HG03378 (cell line): Measurements from ENCODE around the gene MRPL19.

Experiments
- ATAC-seq: cut with Tn5 transposase; IDR thresholded peaks from one replicate; pipeline ENCODE4 v1.9.1; 2021; ENCODE audit warnings: mild to moderate bottlenecking, moderate library complexity; ENCODE audit not compliant: unreplicated experiment

MRPL19 gene

DNA sequence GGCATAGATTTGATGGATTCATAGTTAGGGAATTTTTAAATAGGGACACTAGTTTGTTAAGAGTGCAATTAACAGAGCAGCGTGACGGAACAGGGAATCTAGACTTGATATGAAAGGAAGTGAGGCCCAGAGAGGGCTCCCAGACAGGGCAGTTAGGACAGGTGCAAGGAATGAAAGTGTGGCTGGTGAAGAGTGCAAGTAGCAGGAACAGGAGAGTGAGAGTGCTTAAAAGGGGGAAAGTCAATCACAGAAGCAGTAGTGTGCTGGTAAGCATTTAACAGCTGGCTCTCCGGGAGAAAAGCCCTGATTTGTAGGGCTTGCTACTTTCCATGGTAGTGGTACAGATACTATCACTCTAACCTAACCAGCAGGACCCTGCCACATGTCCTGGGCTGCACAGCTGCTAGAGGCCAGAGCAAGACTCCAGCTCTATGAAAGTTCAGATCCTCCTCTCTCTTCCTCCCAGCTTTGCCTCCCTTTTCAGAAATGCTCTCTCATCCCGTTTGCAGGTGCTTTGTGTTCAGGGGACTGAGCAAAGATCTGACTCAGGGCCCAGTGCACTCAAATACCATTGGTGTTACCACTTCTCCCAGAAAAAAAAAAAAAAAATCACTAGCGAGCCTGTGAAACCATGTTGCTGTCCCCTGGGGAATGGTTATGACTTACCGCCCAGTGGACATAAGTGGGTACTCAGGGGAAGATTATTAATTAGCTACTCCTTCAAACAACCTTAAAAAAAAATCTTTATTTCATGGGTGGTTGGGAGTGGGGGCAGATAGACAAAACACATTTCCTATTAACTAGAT is 82.2 kb downstream of the MRPL19 start:
- ATAC-seq, result no peak

GRCh38 chr2:75729861-75730260 is 83.3 kb downstream of the MRPL19 start:
- no peak for ATAC-seq

GRCh38 chr2:75736276-75736675 is 89.7 kb downstream of the MRPL19 start:
- no peak for ATAC-seq

DNA sequence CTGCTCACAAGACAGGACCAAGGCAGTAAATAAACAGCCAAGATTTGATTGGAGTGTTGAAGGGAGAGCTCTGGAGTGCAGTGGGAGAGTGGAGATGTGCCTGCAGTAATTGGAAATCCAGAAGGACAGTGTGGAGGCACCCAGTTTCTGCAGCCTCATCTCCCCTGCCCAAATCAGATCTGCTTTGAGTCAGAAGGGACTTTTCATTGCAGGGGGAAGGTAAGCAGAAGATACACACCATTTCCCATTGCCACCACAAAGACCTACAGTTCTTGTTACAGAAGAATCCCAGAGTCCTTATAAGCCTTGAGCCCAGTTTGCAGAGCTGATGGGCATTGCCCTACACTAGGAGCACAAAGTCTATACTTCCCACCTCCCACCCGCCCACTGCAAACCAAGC is 91.4 kb downstream of the MRPL19 start:
- ATAC-seq, result no peak
